ENCODE data around the gene SOX4.

- TF ChIP-seq CTCF (IDR thresholded peaks at IDR 0.05) (no peak), POLR2A (IDR thresholded peaks at IDR 0.05) (no peak)
Observed at GRCh38 chr6:21587961-21588480, 5.5 kb upstream of the SOX4 start.

Data from right lobe of liver (tissue), 4 donors.